B cell (primary cell): ENCODE results near the gene ADAMTS19. TPM values are rescaled to one million over a fixed set of nuclear protein-coding genes. Genes with fewer than 3 reads are reported as not detected.

Experiments used
- ATAC-seq: fragments of 200-7000 bp; cut with Tn5 transposase; one replicate; pipeline ENCODE4 v1.10.0; 2021; ENCODE audit warnings: low read depth, mild to moderate bottlenecking, moderate number of reproducible peaks, moderate library complexity
- CTCF ChIA-PET: fragments of 350-600 bp; sonication (Branson Sonifier 250); formaldehyde crosslinking; loops from one replicate; lab custom pipeline; 2021; ENCODE audit warnings: antibody characterized with exemption, inconsistent platforms; lab: Charles Lee
- POLR2A ChIA-PET: fragments of 350-600 bp; sonication (Branson Sonifier 250); formaldehyde crosslinking; loops from one replicate; lab custom pipeline; 2021; ENCODE audit warnings: antibody characterized with exemption; lab: Charles Lee
- DNase-seq: peaks from one replicate; pipeline ENCODE4 v3.0.0; 2013
- H2AFZ ChIP-seq: 2 replicates; pipeline ENCODE4 v1.6.1; 2012; ENCODE audit warnings: mild to moderate bottlenecking, low read depth, low read length; ENCODE audit not compliant: insufficient read depth, poor library complexity, severe bottlenecking
- H3K27ac ChIP-seq, 2 donors: 1 replicate in 1 of 2; 2 replicates in 1 of 2; pipeline ENCODE4 v1.5.1; 2012 to 2013; ENCODE audit warnings: low read length in 2 of 2, mild to moderate bottlenecking in 2 of 2, moderate library complexity in 1 of 2
- H3K27me3 ChIP-seq, 4 experiments: fragments of 200-600 bp in 1 of 4; sonication (generic) in 1 of 4; replicated peaks in 1 of 4; 1 replicate in 2 of 4; 2 replicates in 2 of 4; pipeline versions ENCODE4 v1.6.1 to v1.7.0; 2013 to 2016; ENCODE audit warnings: low read length in 3 of 4, mild to moderate bottlenecking in 2 of 4, mixed read lengths in 1 of 4, moderate library complexity in 1 of 4; ENCODE audit not compliant: insufficient read depth in 4 of 4, control insufficient read depth in 3 of 4; ENCODE audit errors: control extremely low read depth in 1 of 4
- H3K36me3 ChIP-seq, 2 experiments: replicated peaks in 1 of 2; 1 replicate in 1 of 2; 2 replicates in 1 of 2; pipeline versions ENCODE4 v1.6.1 to v1.7.1; 2013; ENCODE audit warnings: low read length in 1 of 2; ENCODE audit not compliant: insufficient read depth in 2 of 2, control insufficient read depth in 1 of 2; ENCODE audit errors: control extremely low read depth in 1 of 2, extremely low read depth in 1 of 2
- H3K4me1 ChIP-seq, 2 donors: fragments of 200-600 bp in 1 of 2; sonication (generic) in 1 of 2; 1 replicate in 1 of 2; 2 replicates in 1 of 2; pipeline versions ENCODE4 v1.5.1 to v1.6.1; 2013 to 2017; ENCODE audit warnings: low read length in 2 of 2; ENCODE audit not compliant: control insufficient read depth in 2 of 2, insufficient read depth in 2 of 2
- H3K4me2 ChIP-seq: replicated peaks from 2 replicates; pipeline ENCODE3; 2012; ENCODE audit warnings: mild to moderate bottlenecking, low read depth, low read length; ENCODE audit not compliant: poor library complexity, severe bottlenecking
- H3K4me3 ChIP-seq, 5 experiments: fragments of 200-600 bp in 1 of 5; sonication (generic) in 1 of 5; 1 replicate in 3 of 5; 2 replicates in 2 of 5; pipeline versions ENCODE4 v1.5.1 to v1.7.0; 2011 to 2016; ENCODE audit warnings: low read length in 4 of 5, mild to moderate bottlenecking in 4 of 5, low read depth in 2 of 5, control low read depth in 1 of 5, moderate library complexity in 1 of 5; ENCODE audit not compliant: insufficient read depth in 1 of 5; ENCODE audit errors: control extremely low read depth in 1 of 5, extremely low read depth in 1 of 5
- H3K79me2 ChIP-seq: fragments of 200-600 bp; sonication (generic); one replicate; pipeline ENCODE4 v1.6.0; 2016; ENCODE audit warnings: low read length; ENCODE audit not compliant: control insufficient read depth, insufficient read depth
- H3K9ac ChIP-seq: fragments of 200-600 bp; sonication (generic); 2 replicates; pipeline ENCODE4 v1.6.1; 2017; ENCODE audit warnings: mild to moderate bottlenecking, low read length, moderate library complexity
- H3K9me3 ChIP-seq, 3 donors: one replicate each; pipeline versions ENCODE4 v1.6.1 to v1.7.1; 2013; ENCODE audit warnings: low read length in 2 of 3; ENCODE audit not compliant: control insufficient read depth in 2 of 3, insufficient read depth in 1 of 3; ENCODE audit errors: control extremely low read depth in 1 of 3
- H4K20me1 ChIP-seq: 2 replicates; pipeline ENCODE4 v1.6.0; 2012; ENCODE audit warnings: mild to moderate bottlenecking, low read length; ENCODE audit not compliant: insufficient read depth, control insufficient read depth, poor library complexity, severe bottlenecking
- H3K27ac Mint-ChIP-seq: one replicate; pipeline ENCODE4 v1.8.0; 2021; ENCODE audit warnings: mixed read lengths
- H3K27me3 Mint-ChIP-seq: one replicate; pipeline ENCODE4 v1.8.0; 2021; ENCODE audit warnings: mixed read lengths
- H3K4me1 Mint-ChIP-seq: one replicate; pipeline ENCODE4 v1.8.0; 2021; ENCODE audit warnings: mixed read lengths
- H3K4me3 Mint-ChIP-seq: one replicate; pipeline ENCODE4 v1.8.0; 2021; ENCODE audit warnings: mixed read lengths
- H3K9me3 Mint-ChIP-seq: one replicate; pipeline ENCODE4 v1.8.0; 2022; ENCODE audit warnings: mixed read lengths; ENCODE audit not compliant: insufficient read depth
- EZH2 ChIP-seq: IDR thresholded peaks from 2 replicates; pipeline ENCODE4 v1.6.1; 2012; ENCODE audit warnings: borderline replicate concordance, low read depth, mild to moderate bottlenecking, moderate library complexity, low read length; ENCODE audit not compliant: insufficient read depth, poor library complexity, severe bottlenecking
- WGBS: methylation state at CpG from one replicate; pipeline ENCODE4 v1.1.5; 2013; ENCODE audit warnings: missing lambda C conversion rate; ENCODE audit not compliant: insufficient coverage; 5-methylcytosine and 5-hydroxymethylcytosine counted together
- intact Hi-C: fragments of 100-400 bp; cut with micrococcal nuclease; formaldehyde crosslinking; loops from one replicate; pipeline ENCODE4 v1.10.0; 2022
- polyA plus RNA-seq: library from polyadenylated mRNA; depleted of rRNA; stranded (reverse); fragments of >200 nt; gene quantifications from 2 replicates; pipeline ENCODE4 v1.2.3, GENCODE V29; 2012
- total RNA-seq, 2 donors: library from RNA; stranded (reverse); fragments of 120-200 nt in 1 of 2; gene quantifications; 1 replicate in 1 of 2; 2 replicates in 1 of 2; pipeline versions ENCODE4 v1.2.3 to v1.2.4, GENCODE V29; 2013 to 2022
- TF ChIP-seq, protein P1 (sequence below): fragments of 200-600 bp; IDR thresholded peaks from one replicate; pipeline ENCODE4 v1.8.0; 2022; ENCODE audit warnings: antibody characterized with exemption, mild to moderate bottlenecking

The ADAMTS19 gene
- total and polyA plus RNA-seq, 2 donors (not counting 1 experiment from before 2014, with no cell fraction given), result not detected

DNA sequence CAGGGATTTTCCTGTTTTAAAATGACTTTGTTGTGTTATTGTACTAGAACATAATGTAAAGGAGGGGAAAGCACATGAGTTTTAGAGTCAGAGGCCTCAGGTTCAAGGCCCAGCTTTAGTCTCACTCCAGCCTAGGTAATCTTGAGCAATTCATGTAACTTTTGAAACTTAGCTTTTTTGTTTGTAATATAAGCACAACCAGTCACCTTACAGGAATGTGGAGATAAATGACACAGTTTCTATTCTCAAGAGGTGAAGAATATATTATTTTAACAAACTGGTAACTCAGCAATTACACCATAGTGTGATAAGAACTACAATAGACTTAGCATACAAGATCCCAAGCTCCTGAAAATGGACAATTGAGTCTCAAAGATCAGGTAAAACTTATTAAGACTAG lies 51.2 kb downstream of the ADAMTS19 start:
- CTCF ChIA-PET, result no interaction called here
- H3K27me3 ChIP-seq, result no peaks in the 10 kb centered on the region
- H4K20me1 ChIP-seq, result no peaks in the 10 kb centered on the region
- ATAC-seq, result no peak
- H3K27ac ChIP-seq, result no peak overlapping the region
- H2AFZ ChIP-seq, result no peak overlapping the region
- H3K79me2 ChIP-seq, result no peaks in the 10 kb centered on the region
- no peak overlapping the region for H3K4me2 ChIP-seq
- H3K4me1 Mint-ChIP-seq, result no peaks in the 10 kb centered on the region
- no peak for DNase-seq
- no peaks in the 10 kb centered on the region for H3K4me1 ChIP-seq
- H3K4me3 Mint-ChIP-seq, result no peak overlapping the region
- H3K4me3 ChIP-seq, result no peak overlapping the region
- no peaks in the 10 kb centered on the region for H3K36me3 ChIP-seq
- no peak overlapping the region for H3K9ac ChIP-seq
- POLR2A ChIA-PET, result no interaction called here
- no peaks in the 10 kb centered on the region for H3K9me3 ChIP-seq
- no peaks in the 10 kb centered on the region for H3K27me3 Mint-ChIP-seq
- H3K27ac Mint-ChIP-seq, result no peak overlapping the region
- TF ChIP-seq EZH2, result no peak
- TF ChIP-seq, protein P1, sequence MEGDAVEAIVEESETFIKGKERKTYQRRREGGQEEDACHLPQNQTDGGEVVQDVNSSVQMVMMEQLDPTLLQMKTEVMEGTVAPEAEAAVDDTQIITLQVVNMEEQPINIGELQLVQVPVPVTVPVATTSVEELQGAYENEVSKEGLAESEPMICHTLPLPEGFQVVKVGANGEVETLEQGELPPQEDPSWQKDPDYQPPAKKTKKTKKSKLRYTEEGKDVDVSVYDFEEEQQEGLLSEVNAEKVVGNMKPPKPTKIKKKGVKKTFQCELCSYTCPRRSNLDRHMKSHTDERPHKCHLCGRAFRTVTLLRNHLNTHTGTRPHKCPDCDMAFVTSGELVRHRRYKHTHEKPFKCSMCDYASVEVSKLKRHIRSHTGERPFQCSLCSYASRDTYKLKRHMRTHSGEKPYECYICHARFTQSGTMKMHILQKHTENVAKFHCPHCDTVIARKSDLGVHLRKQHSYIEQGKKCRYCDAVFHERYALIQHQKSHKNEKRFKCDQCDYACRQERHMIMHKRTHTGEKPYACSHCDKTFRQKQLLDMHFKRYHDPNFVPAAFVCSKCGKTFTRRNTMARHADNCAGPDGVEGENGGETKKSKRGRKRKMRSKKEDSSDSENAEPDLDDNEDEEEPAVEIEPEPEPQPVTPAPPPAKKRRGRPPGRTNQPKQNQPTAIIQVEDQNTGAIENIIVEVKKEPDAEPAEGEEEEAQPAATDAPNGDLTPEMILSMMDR, result no peak
- H3K9me3 Mint-ChIP-seq, result no peaks in the 10 kb centered on the region
- intact Hi-C loops, result no loop called here

DNA sequence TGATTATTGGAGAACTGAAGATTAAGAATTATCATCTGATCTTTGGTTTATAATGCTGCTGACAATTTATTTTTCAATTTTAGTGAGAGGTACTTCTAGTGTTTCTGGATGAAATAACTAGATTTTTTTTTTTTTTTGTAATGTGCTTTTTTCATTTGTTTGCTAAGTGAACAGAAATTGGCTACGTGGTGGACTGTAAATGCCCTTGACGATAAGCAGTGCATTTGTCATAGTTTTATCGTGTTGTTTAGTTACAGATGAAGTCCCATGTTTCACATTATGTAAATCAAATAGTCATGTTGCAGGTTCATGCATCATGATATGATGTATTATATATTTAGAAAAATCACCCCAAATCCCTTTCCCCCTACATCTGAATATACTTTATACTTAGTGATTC lies 81.0 kb downstream of the ADAMTS19 start:
- ChIA-PET POLR2A (no interaction called here), CTCF (no interaction called here)
- H3K4me3 ChIP-seq, result no peak overlapping the region
- H4K20me1 ChIP-seq, result no peaks in the 10 kb centered on the region
- no peaks in the 10 kb centered on the region for H3K27me3 Mint-ChIP-seq
- no peak for ATAC-seq
- DNase-seq, result no peak
- H3K27ac ChIP-seq, result no peak overlapping the region
- H3K79me2 ChIP-seq, result no peaks in the 10 kb centered on the region
- no peak overlapping the region for H2AFZ ChIP-seq
- TF ChIP-seq EZH2, result no peak
- TF ChIP-seq, protein P1, result no peak
- intact Hi-C loops, result no loop called here
- no peaks in the 10 kb centered on the region for H3K4me1 Mint-ChIP-seq
- no peak overlapping the region for H3K4me2 ChIP-seq
- H3K27ac Mint-ChIP-seq, result no peak overlapping the region
- no peaks in the 10 kb centered on the region for H3K4me1 ChIP-seq
- no peaks in the 10 kb centered on the region for H3K9me3 ChIP-seq
- no peaks in the 10 kb centered on the region for H3K27me3 ChIP-seq
- no peak overlapping the region for H3K4me3 Mint-ChIP-seq
- no peaks in the 10 kb centered on the region for H3K36me3 ChIP-seq
- peaks cover 2% of the 10 kb centered on the region for H3K9me3 Mint-ChIP-seq
- H3K9ac ChIP-seq, result no peak overlapping the region
- no CpG with 5 or more reads among the region's 3 CpGs for WGBS
